Measurements from ENCODE around the gene NELL1. TPM values are rescaled to one million over a fixed set of nuclear protein-coding genes. Genes with fewer than 3 reads are reported as not detected.

NELL1 gene
- total RNA-seq, 2 donors from 2014 or later, result 1.8 to 10.3 TPM

- intact Hi-C loops (cut with DNase I), result no loop called here
- DNase-seq (ENCODE audit: low spot score), result no peak
- Histone ChIP-seq H3K9me3 (no peaks in the 10 kb centered on the region), H3K27me3 (replicated peaks; ENCODE audit: insufficient read depth) (no peaks in the 10 kb centered on the region), H3K36me3 (no peaks in the 10 kb centered on the region), H3K4me1 (replicated peaks) (no peaks in the 10 kb centered on the region), H3K4me3 (no peak overlapping the region), H3K27ac (no peak overlapping the region)
- TF ChIP-seq CTCF (IDR thresholded peaks at IDR 0.05) (no peak), POLR2AphosphoS5 (IDR thresholded peaks at IDR 0.05) (no peak), POLR2A (IDR thresholded peaks at IDR 0.05) (no peak)
- WGBS, result 86% methylated on average over 3 of the region's 3 CpGs
Observed at GRCh38 chr11:21007297-21007696, 337.9 kb downstream of the NELL1 start.

GRCh38 chr11:21018248-21018647 is 348.9 kb downstream of the NELL1 start:
- WGBS, result 34% methylated on average over 3 of the region's 3 CpGs
- no peak for DNase-seq (ENCODE audit: low spot score)
- H3K4me1 ChIP-seq (replicated peaks), result no peaks in the 10 kb centered on the region
- no peaks in the 10 kb centered on the region for H3K27me3 ChIP-seq (replicated peaks; ENCODE audit: insufficient read depth)
- no peaks in the 10 kb centered on the region for H3K36me3 ChIP-seq
- H3K4me3 ChIP-seq, result no peak overlapping the region
- H3K27ac ChIP-seq, result no peak overlapping the region
- intact Hi-C loops (cut with DNase I), result no loop called here
- TF ChIP-seq CTCF (IDR thresholded peaks at IDR 0.05) (no peak), POLR2A (IDR thresholded peaks at IDR 0.05) (no peak), POLR2AphosphoS5 (IDR thresholded peaks at IDR 0.05) (no peak)
- no peaks in the 10 kb centered on the region for H3K9me3 ChIP-seq

- intact Hi-C loops (cut with DNase I), result no loop called here
Observed at GRCh38 chr11:21026685-21027084, 357.3 kb downstream of the NELL1 start.

GRCh38 chr11:21037850-21038249 is 368.5 kb downstream of the NELL1 start:
- 54% methylated on average over 2 of the region's 2 CpGs for WGBS
- H3K27me3 ChIP-seq (replicated peaks; ENCODE audit: insufficient read depth), result no peaks in the 10 kb centered on the region
- intact Hi-C loops (cut with DNase I), result no loop called here

More at GRCh38 chr11:21026685-21027084, 357.3 kb downstream of the NELL1 start:
- no peak overlapping the region for H3K4me3 ChIP-seq
- H3K36me3 ChIP-seq, result no peaks in the 10 kb centered on the region
- DNase-seq (ENCODE audit: low spot score), result no peak
- no peak for TF ChIP-seq POLR2A (IDR thresholded peaks at IDR 0.05)
- no peak for TF ChIP-seq CTCF (IDR thresholded peaks at IDR 0.05)
- no peak for TF ChIP-seq POLR2AphosphoS5 (IDR thresholded peaks at IDR 0.05)
- no peaks in the 10 kb centered on the region for H3K4me1 ChIP-seq (replicated peaks)
- H3K27me3 ChIP-seq (replicated peaks; ENCODE audit: insufficient read depth), result no peaks in the 10 kb centered on the region
- H3K9me3 ChIP-seq, result no peaks in the 10 kb centered on the region
- no peak overlapping the region for H3K27ac ChIP-seq
- 52% methylated on average over 1 of the region's 1 CpG for WGBS

More at GRCh38 chr11:21037850-21038249, 368.5 kb downstream of the NELL1 start:
- Histone ChIP-seq H3K4me3 (no peak overlapping the region), H3K27ac (no peak overlapping the region), H3K9me3 (no peaks in the 10 kb centered on the region), H3K36me3 (no peaks in the 10 kb centered on the region), H3K4me1 (replicated peaks) (no peaks in the 10 kb centered on the region)
- TF ChIP-seq CTCF (IDR thresholded peaks at IDR 0.05) (no peak), POLR2A (IDR thresholded peaks at IDR 0.05) (no peak), POLR2AphosphoS5 (IDR thresholded peaks at IDR 0.05) (no peak)
- DNase-seq (ENCODE audit: low spot score), result no peak

All from prostate gland (tissue), 2 donors.